Liver (tissue), 9 donors: Measurements from ENCODE around the gene MEGF10. TPM values are rescaled to one million over a fixed set of nuclear protein-coding genes. Genes with fewer than 3 reads are reported as not detected.

Experiments used
- DNase-seq: peaks from one replicate; pipeline ENCODE4 v3.0.0-alpha.2; 2017; ENCODE audit warnings: low spot score
- H3K27ac ChIP-seq, 2 donors: one replicate each; pipeline ENCODE4 v1.7.0; 2013; ENCODE audit warnings: inconsistent platforms in 2 of 2, low read length in 2 of 2, control low read depth in 1 of 2, low read depth in 1 of 2, mild to moderate bottlenecking in 1 of 2
- H3K27me3 ChIP-seq, 4 donors: one replicate each; pipeline versions ENCODE4 v1.6.1 to v1.7.0; 2013; ENCODE audit warnings: low read length in 3 of 4, inconsistent platforms in 1 of 4, mild to moderate bottlenecking in 1 of 4, moderate library complexity in 1 of 4; ENCODE audit not compliant: control insufficient read depth in 4 of 4, insufficient read depth in 4 of 4
- H3K36me3 ChIP-seq, 4 donors: one replicate each; pipeline versions ENCODE4 v1.6.1 to v1.7.0; 2013; ENCODE audit warnings: low read length in 3 of 4, mild to moderate bottlenecking in 3 of 4, low read depth in 1 of 4, moderate library complexity in 1 of 4; ENCODE audit not compliant: control insufficient read depth in 4 of 4, insufficient read depth in 3 of 4
- H3K4me1 ChIP-seq, 4 donors: one replicate each; pipeline versions ENCODE4 v1.6.1 to v1.7.0; 2013; ENCODE audit warnings: low read length in 3 of 4, mild to moderate bottlenecking in 3 of 4, moderate library complexity in 1 of 4; ENCODE audit not compliant: control insufficient read depth in 4 of 4, insufficient read depth in 4 of 4
- H3K4me3 ChIP-seq, 3 donors: one replicate each; pipeline versions ENCODE4 v1.6.1 to v1.7.0; 2013; ENCODE audit warnings: low read length in 3 of 3, control low read depth in 1 of 3, low read depth in 1 of 3, mild to moderate bottlenecking in 1 of 3
- H3K9ac ChIP-seq, 2 donors: one replicate each; pipeline ENCODE4 v1.7.0; 2013; ENCODE audit warnings: low read length in 2 of 2, mild to moderate bottlenecking in 2 of 2, moderate library complexity in 2 of 2, control low read depth in 1 of 2, low read depth in 1 of 2
- H3K9me3 ChIP-seq, 4 donors: one replicate each; pipeline versions ENCODE4 v1.6.1 to v1.7.0; 2013; ENCODE audit warnings: low read length in 3 of 4; ENCODE audit not compliant: control insufficient read depth in 4 of 4
- EGR1 ChIP-seq, 2 donors: IDR thresholded peaks; 2 replicates each; pipeline ENCODE4 v1.6.1; 2016 to 2018; ENCODE audit warnings: antibody characterized with exemption in 2 of 2, low read depth in 2 of 2
- HNF4A ChIP-seq, 2 donors: conservative IDR thresholded peaks; 2 replicates each; pipeline ENCODE4 v1.6.1; 2016; ENCODE audit warnings: antibody characterized with exemption in 2 of 2, mild to moderate bottlenecking in 2 of 2
- HNF4G ChIP-seq: IDR thresholded peaks from 2 replicates; pipeline ENCODE4 v1.6.1; 2016; ENCODE audit warnings: antibody characterized with exemption
- JUND ChIP-seq, 2 donors: IDR thresholded peaks; 2 replicates each; pipeline ENCODE4 v1.6.1; 2016; ENCODE audit warnings: antibody characterized with exemption in 2 of 2
- NR2F2 ChIP-seq: IDR thresholded peaks from 2 replicates; pipeline ENCODE4 v1.6.1; 2016; ENCODE audit warnings: antibody characterized with exemption
- RAD21 ChIP-seq, 2 donors: IDR thresholded peaks; 2 replicates each; pipeline ENCODE4 v1.6.1; 2016; ENCODE audit warnings: antibody characterized with exemption in 2 of 2, mild to moderate bottlenecking in 2 of 2
- REST ChIP-seq: IDR thresholded peaks from 2 replicates; pipeline ENCODE4 v1.6.1; 2016; ENCODE audit warnings: antibody characterized with exemption, mild to moderate bottlenecking
- SP1 ChIP-seq: IDR thresholded peaks from 2 replicates; pipeline ENCODE4 v1.6.1; 2018; ENCODE audit warnings: antibody characterized with exemption, mild to moderate bottlenecking
- WGBS: extraction: QIAGEN DNeasy Blood & Tissue Kit; methylation state at CpG from one replicate; pipeline ENCODE4 v1.1.7; 2013; 5-methylcytosine and 5-hydroxymethylcytosine counted together
- polyA plus RNA-seq, 2 donors: library from polyadenylated mRNA; stranded (reverse) in 1 of 2; unstranded in 1 of 2; fragments of 200-250 nt in 1 of 2; fragments of >200 nt in 1 of 2; fragmentation: Nextera tagmentation in 1 of 2; extraction: Ambion mirVana in 1 of 2; gene quantifications; one replicate each; pipeline versions ENCODE4 v1.2.1 to v1.2.3, GENCODE V29; 2013 to 2015
- total RNA-seq, 2 donors: library from RNA; depleted of rRNA; stranded (reverse); fragments of >200 nt; gene quantifications; one replicate each; pipeline ENCODE4 v1.2.3, GENCODE V29; 2014
- TF ChIP-seq, protein P1 (sequence below): IDR thresholded peaks from 2 replicates; pipeline ENCODE4 v1.6.1; 2016; ENCODE audit warnings: antibody characterized with exemption
- donor health status: healthy.
- donor health status: healthy.
- donor health status: healthy.
- donor health status: healthy.
- donor health status: healthy.

MEGF10 gene
- total and polyA plus RNA-seq, 4 donors: 0.05 to 1.0 (median 0.33) TPM; not detected in 1

DNA sequence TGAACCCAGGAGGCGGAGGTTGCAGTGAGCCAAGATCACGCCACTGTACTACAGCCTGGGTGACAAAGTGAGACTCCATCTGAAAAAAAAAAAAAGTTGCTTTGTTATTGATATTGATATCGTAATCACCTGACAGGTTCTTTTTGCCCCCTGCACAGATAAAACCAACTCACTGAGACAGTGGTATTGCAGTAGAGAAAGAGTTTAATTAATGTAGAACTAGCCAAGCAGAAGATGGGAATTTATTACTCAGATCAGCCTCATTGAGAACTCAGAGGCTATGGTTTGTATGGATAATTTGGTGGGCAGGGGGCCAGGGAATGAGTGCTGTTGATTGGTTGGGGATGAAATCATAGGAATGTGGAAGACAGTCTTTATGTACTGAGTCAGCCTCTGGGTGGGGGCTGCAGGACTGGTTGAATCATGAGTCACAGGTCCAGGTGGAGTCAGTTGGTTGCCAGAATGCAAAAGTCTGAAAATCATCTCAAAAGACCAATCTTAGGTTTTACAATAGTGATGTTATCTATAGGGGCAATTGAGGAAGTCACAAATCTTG lies 35.8 kb upstream of the MEGF10 start:
- no peaks in the 10 kb centered on the region for H3K4me1 ChIP-seq
- peaks cover 2 to 8% (median 4%) of the 10 kb centered on the region in 4 donors for H3K9me3 ChIP-seq
- TF ChIP-seq RAD21 (IDR thresholded peaks at IDR 0.05): no peak
- no peak for TF ChIP-seq HNF4A (conservative IDR thresholded peaks at IDR 0.05)
- 94% methylated on average over 3 of the region's 3 CpGs for WGBS
- H3K27ac ChIP-seq: no peak overlapping the region
- no peak for DNase-seq
- H3K9ac ChIP-seq: no peak overlapping the region
- H3K4me3 ChIP-seq: peak overlapping the region in 1 of 3 donors; percentile 49
- no peaks in the 10 kb centered on the region for H3K36me3 ChIP-seq
- no peaks in the 10 kb centered on the region for H3K27me3 ChIP-seq

- no peak for DNase-seq
- H3K4me1 ChIP-seq: no peaks in the 10 kb centered on the region
- WGBS: 63% methylated on average over 2 of the region's 2 CpGs
Measured at GRCh38 chr5:127256886-127257597, 33.6 kb upstream of the MEGF10 start.

More at GRCh38 chr5:127256886-127257597, 33.6 kb upstream of the MEGF10 start:
- no peak overlapping the region for H3K27ac ChIP-seq
- TF ChIP-seq HNF4G: no peak
- TF ChIP-seq NR2F2: no peak
- no peak for TF ChIP-seq SP1
- TF ChIP-seq JUND (IDR thresholded peaks at IDR 0.05): no peak
- TF ChIP-seq EGR1 (IDR thresholded peaks at IDR 0.05; ENCODE audit: low read depth in 2 of 2): no peak
- TF ChIP-seq, protein P1, sequence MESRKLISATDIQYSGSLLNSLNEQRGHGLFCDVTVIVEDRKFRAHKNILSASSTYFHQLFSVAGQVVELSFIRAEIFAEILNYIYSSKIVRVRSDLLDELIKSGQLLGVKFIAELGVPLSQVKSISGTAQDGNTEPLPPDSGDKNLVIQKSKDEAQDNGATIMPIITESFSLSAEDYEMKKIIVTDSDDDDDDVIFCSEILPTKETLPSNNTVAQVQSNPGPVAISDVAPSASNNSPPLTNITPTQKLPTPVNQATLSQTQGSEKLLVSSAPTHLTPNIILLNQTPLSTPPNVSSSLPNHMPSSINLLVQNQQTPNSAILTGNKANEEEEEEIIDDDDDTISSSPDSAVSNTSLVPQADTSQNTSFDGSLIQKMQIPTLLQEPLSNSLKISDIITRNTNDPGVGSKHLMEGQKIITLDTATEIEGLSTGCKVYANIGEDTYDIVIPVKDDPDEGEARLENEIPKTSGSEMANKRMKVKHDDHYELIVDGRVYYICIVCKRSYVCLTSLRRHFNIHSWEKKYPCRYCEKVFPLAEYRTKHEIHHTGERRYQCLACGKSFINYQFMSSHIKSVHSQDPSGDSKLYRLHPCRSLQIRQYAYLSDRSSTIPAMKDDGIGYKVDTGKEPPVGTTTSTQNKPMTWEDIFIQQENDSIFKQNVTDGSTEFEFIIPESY: no peak
- no peak for TF ChIP-seq REST
- H3K9me3 ChIP-seq: peaks cover 2 to 8% (median 4%) of the 10 kb centered on the region in 4 donors
- H3K36me3 ChIP-seq: no peaks in the 10 kb centered on the region
- H3K4me3 ChIP-seq: no peak overlapping the region
- no peak overlapping the region for H3K9ac ChIP-seq
- H3K27me3 ChIP-seq: no peaks in the 10 kb centered on the region
